C4-2B (cell line): ENCODE data around the gene SLC39A11.

ENCODE experiments used
- ZFX ChIP-seq: fragments of 450-650 bp; IDR thresholded peaks from 2 replicates; pipeline ENCODE4 v1.6.1; 2017
- TF ChIP-seq, protein P1 (sequence below): fragments of 450-650 bp; conservative IDR thresholded peaks from 2 replicates; pipeline ENCODE4 v1.5.1; 2017; ENCODE audit warnings: mild to moderate bottlenecking

GRCh38 chr17:72838581-72838980, 253.9 kb downstream of the SLC39A11 start:
- TF ChIP-seq, protein P1, sequence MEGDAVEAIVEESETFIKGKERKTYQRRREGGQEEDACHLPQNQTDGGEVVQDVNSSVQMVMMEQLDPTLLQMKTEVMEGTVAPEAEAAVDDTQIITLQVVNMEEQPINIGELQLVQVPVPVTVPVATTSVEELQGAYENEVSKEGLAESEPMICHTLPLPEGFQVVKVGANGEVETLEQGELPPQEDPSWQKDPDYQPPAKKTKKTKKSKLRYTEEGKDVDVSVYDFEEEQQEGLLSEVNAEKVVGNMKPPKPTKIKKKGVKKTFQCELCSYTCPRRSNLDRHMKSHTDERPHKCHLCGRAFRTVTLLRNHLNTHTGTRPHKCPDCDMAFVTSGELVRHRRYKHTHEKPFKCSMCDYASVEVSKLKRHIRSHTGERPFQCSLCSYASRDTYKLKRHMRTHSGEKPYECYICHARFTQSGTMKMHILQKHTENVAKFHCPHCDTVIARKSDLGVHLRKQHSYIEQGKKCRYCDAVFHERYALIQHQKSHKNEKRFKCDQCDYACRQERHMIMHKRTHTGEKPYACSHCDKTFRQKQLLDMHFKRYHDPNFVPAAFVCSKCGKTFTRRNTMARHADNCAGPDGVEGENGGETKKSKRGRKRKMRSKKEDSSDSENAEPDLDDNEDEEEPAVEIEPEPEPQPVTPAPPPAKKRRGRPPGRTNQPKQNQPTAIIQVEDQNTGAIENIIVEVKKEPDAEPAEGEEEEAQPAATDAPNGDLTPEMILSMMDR: no peak
- no peak for TF ChIP-seq ZFX
